AG09309 (cell line): ENCODE data around the gene RGS1.

Source experiments
- DNase-seq: peaks from one replicate; pipeline ENCODE4 v3.0.0-alpha.2; 2010; ENCODE audit warnings: low read depth
- H3K4me3 ChIP-seq: 2 replicates; pipeline ENCODE4 v1.5.1; 2011; ENCODE audit warnings: mild to moderate bottlenecking, low read depth, low read length, moderate library complexity; ENCODE audit not compliant: control insufficient read depth
- CTCF ChIP-seq: IDR thresholded peaks from 2 replicates; pipeline ENCODE4 v1.5.1; 2011; ENCODE audit warnings: mild to moderate bottlenecking, low read depth, low read length, inconsistent platforms; ENCODE audit not compliant: insufficient read depth, control insufficient read depth; ENCODE audit errors: missing control alignments

RGS1 gene

GRCh38 chr1:192602757-192603156 lies 27.2 kb downstream of the RGS1 start:
- H3K4me3 ChIP-seq = no peak overlapping the region
- no peak for DNase-seq
- no peak for TF ChIP-seq CTCF

- TF ChIP-seq CTCF = no peak
- no peak for DNase-seq
- no peak overlapping the region for H3K4me3 ChIP-seq
These were observed 27.7 kb downstream of the RGS1 start for GRCh38 chr1:192603218-192603787.

GRCh38 chr1:192604979-192605620 lies 29.5 kb downstream of the RGS1 start:
- peak; percentile 67 for DNase-seq
- H3K4me3 ChIP-seq = no peak overlapping the region
- no peak for TF ChIP-seq CTCF

GRCh38 chr1:192608671-192609070 lies 33.1 kb downstream of the RGS1 start:
- no peak for TF ChIP-seq CTCF
- H3K4me3 ChIP-seq = no peak overlapping the region
- no peak for DNase-seq

- TF ChIP-seq CTCF = no peak
- no peak overlapping the region for H3K4me3 ChIP-seq
- no peak for DNase-seq
These were observed 33.8 kb downstream of the RGS1 start for GRCh38 chr1:192609110-192610079.

GRCh38 chr1:192610112-192610889 lies 34.7 kb downstream of the RGS1 start:
- DNase-seq = no peak
- no peak overlapping the region for H3K4me3 ChIP-seq
- peak; percentile 34 for TF ChIP-seq CTCF
